Ramos (cell line): ENCODE measurements around the gene WBP1L.
"Not testable (repeated sequence)": the region's sequence is repeated elsewhere in the genome, so short reads cannot be mapped to it uniquely, and the experiment has no call there.

Experiments used
- in situ Hi-C: fragments of 300-500 bp; cut with MboI; formaldehyde crosslinking; loops from one replicate; pipeline ENCODE4 v1.14.3; 2022; ENCODE audit warnings: low sequenced_read_pairs; ENCODE audit not compliant: unreplicated experiment

The WBP1L gene

DNA sequence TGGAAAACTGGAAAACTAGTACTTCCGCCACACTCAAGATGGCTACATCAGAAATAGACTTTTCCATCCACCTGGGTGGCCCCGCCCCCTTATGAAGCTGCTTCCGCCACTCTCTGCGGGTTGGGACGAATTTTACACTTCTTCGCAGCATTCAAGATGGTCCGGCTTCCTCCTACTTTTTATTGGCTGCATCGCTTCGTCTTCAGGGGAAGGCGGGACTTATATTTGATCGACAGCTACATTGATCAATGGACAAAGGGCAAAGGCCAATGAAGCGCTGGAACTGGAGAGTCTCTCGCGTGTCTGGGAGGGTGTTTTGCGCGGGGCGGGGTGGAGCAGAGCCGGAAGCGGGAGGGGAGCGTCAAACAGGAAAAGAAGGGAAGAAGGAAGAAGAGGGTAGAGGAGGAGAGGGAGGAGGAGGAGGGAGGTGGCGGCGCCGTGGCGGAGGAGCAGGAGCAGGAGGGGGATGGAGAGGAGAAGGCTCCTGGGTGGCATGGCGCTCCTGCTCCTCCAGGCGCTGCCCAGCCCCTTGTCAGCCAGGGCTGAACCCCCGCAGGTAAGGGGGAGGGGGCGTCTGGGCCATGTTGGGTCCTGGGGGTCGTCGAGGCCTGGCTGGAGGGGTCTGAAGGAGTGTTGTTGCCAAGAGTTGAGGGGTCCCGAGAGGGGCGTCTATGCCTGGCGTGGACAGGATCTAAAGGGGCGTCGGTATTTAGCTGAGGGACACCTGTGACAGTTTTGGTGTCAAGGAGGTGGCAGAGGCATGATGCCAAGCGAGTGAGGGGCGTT, at the start of gene WBP1L:
Gene WBP1L (plus strand): TSS at position 361 of the 786 bp plus-strand sequence. CDS start 106 bp downstream, at position 467.
- in situ Hi-C loops: no loop called here

GRCh38 chr10:102695401-102695800, 48.3 kb upstream of the WBP1L start:
- in situ Hi-C loops: not testable (repeated sequence)

DNA sequence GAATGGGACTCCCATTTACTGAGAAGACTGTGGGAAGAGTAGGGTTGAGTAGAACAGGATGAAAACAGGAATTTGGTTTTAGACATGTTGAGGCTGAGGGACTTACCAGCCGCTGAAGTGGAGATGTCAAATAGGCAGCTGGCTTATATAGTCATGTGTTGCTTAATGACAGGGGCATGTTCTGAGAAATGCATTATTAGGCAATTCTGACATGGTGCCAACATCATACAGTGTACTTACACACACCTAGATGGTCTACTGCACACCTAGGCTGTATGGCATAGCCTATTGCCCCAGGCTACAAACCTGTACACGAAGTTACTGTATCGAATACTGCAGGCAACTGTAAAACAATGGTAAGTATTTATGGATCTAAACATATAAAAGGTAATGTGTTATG, 47.0 kb upstream of the WBP1L start:
- in situ Hi-C loops: no loop called here

GRCh38 chr10:102698894-102699293, 44.9 kb upstream of the WBP1L start:
- in situ Hi-C loops: no loop called here

- in situ Hi-C loops: no loop called here
Measured at GRCh38 chr10:102701272-102701671, 42.5 kb upstream of the WBP1L start.

- in situ Hi-C loops: no loop called here
Measured at GRCh38 chr10:102701796-102702195, 42.0 kb upstream of the WBP1L start.

- in situ Hi-C loops: no loop called here
Measured at GRCh38 chr10:102702742-102703141, 41.0 kb upstream of the WBP1L start.

DNA sequence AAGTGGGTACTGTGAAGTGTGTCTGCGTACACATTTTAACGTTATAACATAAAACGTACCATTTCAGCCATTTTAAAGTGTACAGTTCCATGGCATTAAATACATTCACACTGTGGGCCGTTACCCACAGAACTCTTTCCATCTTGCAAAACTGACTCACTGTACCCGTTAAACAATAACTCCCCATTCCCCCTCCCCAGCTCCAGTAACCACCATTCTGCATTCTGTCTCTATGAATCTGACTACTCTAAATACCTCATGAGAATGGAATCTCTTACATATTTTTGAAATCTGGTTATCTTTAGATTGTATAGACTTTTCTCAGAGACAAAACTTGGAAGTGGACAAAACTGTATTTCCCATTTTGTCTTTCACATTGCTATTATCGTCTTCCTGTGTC, 38.8 kb upstream of the WBP1L start:
- in situ Hi-C loops: no loop called here

DNA sequence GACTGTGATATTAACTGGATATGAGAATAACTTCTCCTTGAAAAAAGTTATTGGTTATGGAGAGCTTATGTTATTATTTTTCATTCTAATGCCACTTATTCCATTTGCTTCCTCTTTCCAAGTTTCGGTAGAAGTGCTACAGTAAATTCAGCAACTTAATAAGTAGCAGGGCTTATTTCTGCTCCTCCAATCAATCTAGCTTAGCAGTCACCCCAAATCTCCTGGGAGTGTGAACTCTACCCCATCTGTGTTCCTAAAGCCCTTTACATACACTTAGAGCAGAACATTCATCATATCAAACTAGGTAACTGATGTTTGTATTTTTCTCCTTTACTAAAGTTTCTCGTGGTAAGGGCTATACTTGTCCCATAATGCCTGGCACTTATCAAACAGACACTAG, 38.2 kb upstream of the WBP1L start:
- in situ Hi-C loops: no loop called here

GRCh38 chr10:102710609-102711008, 33.1 kb upstream of the WBP1L start:
- in situ Hi-C loops: no loop called here

DNA sequence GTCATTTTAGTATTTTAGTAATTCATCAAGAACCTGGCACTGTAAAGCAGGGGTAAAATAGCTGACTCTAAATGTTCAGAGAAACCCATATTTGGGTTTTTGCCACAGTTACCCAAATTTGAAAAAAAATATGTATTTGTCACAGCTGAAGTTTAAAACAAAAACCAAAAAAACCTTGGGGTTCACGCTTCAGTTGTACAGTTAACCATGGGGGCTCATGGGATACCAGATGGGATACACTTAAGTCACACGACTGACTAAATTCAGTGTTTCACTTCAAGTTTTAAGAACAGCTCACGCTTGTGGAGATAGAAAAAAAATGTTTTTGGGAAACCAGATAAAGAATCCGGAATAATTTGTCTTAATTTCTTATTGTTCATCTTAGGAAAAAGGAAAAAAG, 31.7 kb upstream of the WBP1L start:
- in situ Hi-C loops: no loop called here

- in situ Hi-C loops: no loop called here
Measured at GRCh38 chr10:102712843-102713538, 30.8 kb upstream of the WBP1L start.

DNA sequence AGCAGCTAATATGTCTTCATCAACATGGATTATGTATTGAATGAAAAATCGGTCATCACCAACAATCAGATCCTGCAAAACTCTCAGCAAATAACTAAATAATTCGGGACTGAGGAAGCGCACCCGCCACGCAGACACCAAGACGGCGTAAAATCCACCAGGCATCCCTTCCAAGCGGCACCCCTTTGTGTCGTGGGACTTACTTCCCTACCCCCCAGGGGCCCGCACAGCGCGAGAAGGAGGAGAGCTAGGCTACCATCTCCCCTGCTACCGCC, 30.3 kb upstream of the WBP1L start:
- in situ Hi-C loops: no loop called here

- in situ Hi-C loops: no loop called here
Measured at GRCh38 chr10:102713814-102714620, 29.7 kb upstream of the WBP1L start, which contains the start of gene ARL3. Gene ARL3 (minus strand): TSS chr10:102714397. CDS start chr10:102714275, 122 bp downstream.

- in situ Hi-C loops: no loop called here
Measured at GRCh38 chr10:102714621-102715455, 28.9 kb upstream of the WBP1L start, which contains the start of gene SFXN2. Gene SFXN2 (plus strand): TSS chr10:102714636. CDS start chr10:102726637, 12,001 bp downstream.

DNA sequence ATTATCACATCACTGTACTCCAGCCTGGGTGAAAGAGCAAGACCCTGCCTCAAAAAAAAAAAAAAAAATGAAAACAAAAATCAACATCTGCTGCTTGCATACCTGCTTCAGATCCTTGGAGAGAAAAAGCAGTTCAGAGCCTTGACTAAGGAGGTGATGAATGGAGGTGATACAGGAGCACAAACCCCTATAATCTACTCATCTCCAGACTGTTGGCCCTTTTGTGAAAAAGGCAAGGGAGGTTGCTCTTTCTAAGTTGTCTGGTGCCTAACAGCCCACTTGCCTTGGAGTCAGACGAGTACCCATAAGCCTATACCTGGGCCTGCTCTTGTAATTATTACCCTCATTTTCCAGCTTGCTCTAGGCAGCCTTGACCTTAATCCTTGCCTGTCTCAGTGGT, 27.9 kb upstream of the WBP1L start:
- in situ Hi-C loops: no loop called here

GRCh38 chr10:102716900-102717565, 26.7 kb upstream of the WBP1L start:
- in situ Hi-C loops: not testable (repeated sequence)

GRCh38 chr10:102718220-102718619, 25.5 kb upstream of the WBP1L start:
- in situ Hi-C loops: no loop called here

DNA sequence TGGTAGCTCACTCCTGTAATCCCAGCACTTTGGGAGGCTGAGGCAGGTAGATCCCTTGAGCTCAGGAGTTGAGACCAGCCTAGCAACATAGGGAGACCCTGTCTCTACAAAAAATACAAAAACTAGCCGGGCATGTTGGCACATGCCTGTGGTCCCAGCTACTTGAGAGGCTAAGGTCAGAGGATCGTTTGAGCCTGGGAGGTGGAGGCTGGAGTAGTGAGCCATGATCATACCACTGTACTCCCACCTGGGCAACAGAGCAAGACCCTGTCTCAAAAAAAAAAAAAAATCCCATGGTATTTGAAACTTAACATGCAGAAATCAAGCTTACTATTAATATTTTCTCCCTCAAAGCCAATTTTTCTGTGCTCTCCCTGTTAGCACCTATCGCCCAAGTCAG, 23.4 kb upstream of the WBP1L start:
- in situ Hi-C loops: no loop called here
